K562 (cell line): ENCODE data around the gene HMGA1. TPM values are rescaled to one million over a fixed set of nuclear protein-coding genes. Genes with fewer than 3 reads are reported as not detected.

Experiments
- BCLAF1 ChIP-seq, 2 experiments: fragments of 450-650 bp in 1 of 2; IDR thresholded peaks; 2 replicates each; pipeline ENCODE4 v1.6.1; 2011 to 2017; ENCODE audit warnings: low read depth in 2 of 2, antibody characterized with exemption in 1 of 2, borderline replicate concordance in 1 of 2, low read length in 1 of 2, mild to moderate bottlenecking in 1 of 2, mixed read lengths in 1 of 2; ENCODE audit not compliant: control insufficient read depth in 1 of 2
- CCNT2 ChIP-seq: IDR thresholded peaks from 2 replicates; pipeline ENCODE4 v1.6.1; 2011; ENCODE audit warnings: borderline replicate concordance, low read depth, mild to moderate bottlenecking, moderate library complexity, mixed read lengths, low read length; ENCODE audit not compliant: insufficient read length; ENCODE audit errors: extremely low read depth
- CHD4 ChIP-seq: fragments of 200-600 bp; sonication (generic); IDR thresholded peaks from 3 replicates; pipeline ENCODE4 v1.6.1; 2012; ENCODE audit warnings: low read depth, mild to moderate bottlenecking, mixed read lengths, low read length, inconsistent platforms; ENCODE audit not compliant: insufficient read depth, insufficient replicate concordance, poor library complexity, severe bottlenecking
- DIDO1 ChIP-seq: fragments of 450-650 bp; IDR thresholded peaks from 2 replicates; pipeline ENCODE4 v1.6.1; 2016; ENCODE audit warnings: low read depth, missing biosample characterization, missing genetic modification characterization
- ETS1 ChIP-seq: conservative IDR thresholded peaks from 2 replicates; pipeline ENCODE4 v1.6.1; 2011; ENCODE audit warnings: low read depth, mild to moderate bottlenecking, low read length; ENCODE audit not compliant: control insufficient read depth
- FOXA3 ChIP-seq, 2 experiments: fragments of 450-650 bp in 1 of 2; sonication (generic) in 1 of 2; formaldehyde crosslinking; IDR thresholded peaks in 1 of 2; conservative IDR thresholded peaks in 1 of 2; 2 replicates each; pipeline versions ENCODE4 v1.4.0 to v1.8.0; 2020 to 2022; ENCODE audit warnings: mild to moderate bottlenecking in 2 of 2, missing genetic modification reagents in 1 of 2
- JUN ChIP-seq, 2 experiments: sonication (generic) in 1 of 2; formaldehyde crosslinking in 1 of 2; IDR thresholded peaks; 2 replicates each; pipeline versions ENCODE4 v1.6.1 to v1.8.0; 2012 to 2022; ENCODE audit warnings: borderline replicate concordance in 2 of 2, mild to moderate bottlenecking in 2 of 2, improper control_type of control experiment in 1 of 2, low read depth in 1 of 2, low read length in 1 of 2, missing genetic modification reagents in 1 of 2
- NFIC ChIP-seq: fragments of 450-650 bp; IDR thresholded peaks from 2 replicates; pipeline ENCODE4 v1.6.1; 2017; ENCODE audit warnings: mild to moderate bottlenecking, inconsistent platforms
- PHF20 ChIP-seq: fragments of 450-650 bp; IDR thresholded peaks from 2 replicates; pipeline ENCODE4 v1.6.1; 2018; ENCODE audit not compliant: partially characterized antibody
- POLR2AphosphoS5 ChIP-seq: IDR thresholded peaks from 2 replicates; pipeline ENCODE4 v1.6.1; 2011; ENCODE audit warnings: mild to moderate bottlenecking, low read depth, low read length, moderate library complexity; ENCODE audit not compliant: control insufficient read depth, insufficient read depth
- SP2 ChIP-seq: IDR thresholded peaks from 2 replicates; pipeline ENCODE4 v1.6.1; 2011; ENCODE audit warnings: mild to moderate bottlenecking, low read depth, low read length, moderate library complexity; ENCODE audit not compliant: poor library complexity, severe bottlenecking; ENCODE audit errors: extremely low read depth
- SRSF1 ChIP-seq: fragments of 200-400 bp; formaldehyde crosslinking; IDR thresholded peaks from 2 replicates; pipeline ENCODE4 v1.6.1; 2017; ENCODE audit warnings: mild to moderate bottlenecking, low read depth, low read length, moderate library complexity
- ZC3H4 ChIP-seq: sonication (generic); formaldehyde crosslinking; IDR thresholded peaks from 2 replicates; pipeline ENCODE4 v1.9.0; 2021; ENCODE audit warnings: missing genetic modification reagents, borderline replicate concordance
- ZNF197 ChIP-seq: fragments of 200-800 bp; sonication (Bioruptor generic); IDR thresholded peaks from 2 replicates; pipeline ENCODE4 v1.6.1; 2016; ENCODE audit warnings: low read depth, missing genetic modification characterization, missing compliant biosample characterization
- ZNF395 ChIP-seq: fragments of 200-800 bp; sonication (Bioruptor generic); IDR thresholded peaks from 2 replicates; pipeline ENCODE4 v1.6.1; 2017; ENCODE audit warnings: missing genetic modification characterization, missing compliant biosample characterization
- ZNF75A ChIP-seq: fragments of 450-650 bp; formaldehyde crosslinking; IDR thresholded peaks from 2 replicates; pipeline ENCODE4 v1.4.0; 2020; ENCODE audit warnings: mild to moderate bottlenecking
- ZNF785 ChIP-seq: fragments of 250-450 bp; sonication (Bioruptor Pico); IDR thresholded peaks from 2 replicates; pipeline ENCODE4 v1.4.0; 2020; ENCODE audit warnings: mild to moderate bottlenecking
- polyA plus RNA-seq, 8 experiments: library from polyadenylated mRNA; depleted of rRNA in 4 of 8; stranded (reverse) in 5 of 8; unstranded in 3 of 8; fragments of >200 nt; fragmentation: Nextera tagmentation in 2 of 8; fragmentation: Illumina TruSeq in 1 of 8; extraction: Ambion mirVana in 2 of 8; extraction: Trizol in 1 of 8; gene quantifications; 2 replicates each; pipeline versions ENCODE4 v1.2.1 to v1.2.3, GENCODE V29; 2011 to 2014; ENCODE audit warnings: inconsistent platforms in 1 of 8, missing spikeins in 1 of 8
- total RNA-seq, 7 experiments: library from RNA; depleted of rRNA in 6 of 7; stranded (reverse); fragments of >200 nt in 6 of 7; fragmentation: Illumina TruSeq in 2 of 7; extraction: Trizol in 2 of 7; gene quantifications; 2 replicates each; pipeline versions ENCODE4 v1.2.1 to v1.2.3, GENCODE V29; 2011 to 2021; ENCODE audit warnings: low replicate concordance in 1 of 7

HMGA1 gene
- total and polyA plus RNA-seq, 9 of the 15 experiments (the other 6 are each of a cell fraction or from before 2014, with no cell fraction given): 27.8 to 1,947 (median 594) TPM

- TF ChIP-seq NFIC (peak; percentile 27), POLR2AphosphoS5 (peak; percentile 86), BCLAF1 (IDR thresholded peaks at IDR 0.05; ENCODE audit: borderline replicate concordance in 1 of 2, control insufficient read depth in 1 of 2, low read depth in 2 of 2, low read length in 1 of 2) (peak in 1 of 2 experiments; percentile 62; a peak in 1 of 4 replicates), PHF20 (peak; percentile 32), ZNF395 (CRISPR knock-in tag) (peak; percentile 83), JUN (IDR thresholded peaks at IDR 0.05; ENCODE audit: borderline replicate concordance, low read depth, low read length) (peak; percentile 82), JUN (CRISPR knock-in tag; IDR thresholded peaks at IDR 0.05; ENCODE audit: borderline replicate concordance) (no peak), ETS1 (peak; percentile 82), SRSF1 (no peak), CHD4 (peak; percentile 11), CCNT2 (peak; percentile 81), ZNF785 (CRISPR knock-in tag) (no peak), DIDO1 (no peak), ZNF197 (CRISPR knock-in tag) (peak; percentile 86; the same call in 1 of the 2 replicates), ZNF75A (CRISPR knock-in tag) (no peak), FOXA3 (CRISPR knock-in tag; conservative IDR thresholded peaks at IDR 0.05 in 1 of 2, IDR thresholded peaks at IDR 0.05 in 1 of 2) (peak in 1 of 2 experiments; percentile 21; a peak in 1 of 4 replicates), ZC3H4 (CRISPR knock-in tag) (peak; percentile 45; the same call in 1 of the 2 replicates), SP2 (no peak)
Observed at GRCh38 chr6:34235307-34236130, 1.2 kb upstream of the HMGA1 start (continued).
